C4-2B (cell line): Measurements from ENCODE around the gene MRRF.

Source experiments
- ZFX ChIP-seq: fragments of 450-650 bp; IDR thresholded peaks from 2 replicates; pipeline ENCODE4 v1.6.1; 2017
- TF ChIP-seq, protein P1 (sequence below): fragments of 450-650 bp; conservative IDR thresholded peaks from 2 replicates; pipeline ENCODE4 v1.5.1; 2017; ENCODE audit warnings: mild to moderate bottlenecking

DNA sequence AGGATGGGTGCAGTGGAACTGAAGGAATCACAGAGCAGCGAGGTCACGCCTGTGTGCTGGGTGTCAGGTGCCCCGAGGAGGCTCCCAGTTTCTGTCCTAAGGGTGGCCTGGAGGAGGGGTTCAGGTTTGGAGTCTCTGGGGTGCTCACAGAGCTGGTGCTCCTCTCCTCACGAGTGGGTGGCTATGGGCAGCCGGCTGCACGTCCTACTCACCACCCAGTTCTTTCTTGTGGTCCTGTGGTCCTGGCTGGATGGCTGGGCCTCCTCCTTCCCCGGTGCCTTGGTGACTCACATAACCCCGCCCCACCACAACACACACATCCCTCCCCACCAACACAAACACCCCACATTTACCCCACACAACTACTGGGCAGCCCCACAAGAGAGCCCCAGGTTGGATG lies 96.2 kb downstream of the MRRF start:
- TF ChIP-seq, protein P1, sequence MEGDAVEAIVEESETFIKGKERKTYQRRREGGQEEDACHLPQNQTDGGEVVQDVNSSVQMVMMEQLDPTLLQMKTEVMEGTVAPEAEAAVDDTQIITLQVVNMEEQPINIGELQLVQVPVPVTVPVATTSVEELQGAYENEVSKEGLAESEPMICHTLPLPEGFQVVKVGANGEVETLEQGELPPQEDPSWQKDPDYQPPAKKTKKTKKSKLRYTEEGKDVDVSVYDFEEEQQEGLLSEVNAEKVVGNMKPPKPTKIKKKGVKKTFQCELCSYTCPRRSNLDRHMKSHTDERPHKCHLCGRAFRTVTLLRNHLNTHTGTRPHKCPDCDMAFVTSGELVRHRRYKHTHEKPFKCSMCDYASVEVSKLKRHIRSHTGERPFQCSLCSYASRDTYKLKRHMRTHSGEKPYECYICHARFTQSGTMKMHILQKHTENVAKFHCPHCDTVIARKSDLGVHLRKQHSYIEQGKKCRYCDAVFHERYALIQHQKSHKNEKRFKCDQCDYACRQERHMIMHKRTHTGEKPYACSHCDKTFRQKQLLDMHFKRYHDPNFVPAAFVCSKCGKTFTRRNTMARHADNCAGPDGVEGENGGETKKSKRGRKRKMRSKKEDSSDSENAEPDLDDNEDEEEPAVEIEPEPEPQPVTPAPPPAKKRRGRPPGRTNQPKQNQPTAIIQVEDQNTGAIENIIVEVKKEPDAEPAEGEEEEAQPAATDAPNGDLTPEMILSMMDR, result no peak
- TF ChIP-seq ZFX, result no peak
